ENCODE measurements around the gene DUT.

DUT gene

DNA sequence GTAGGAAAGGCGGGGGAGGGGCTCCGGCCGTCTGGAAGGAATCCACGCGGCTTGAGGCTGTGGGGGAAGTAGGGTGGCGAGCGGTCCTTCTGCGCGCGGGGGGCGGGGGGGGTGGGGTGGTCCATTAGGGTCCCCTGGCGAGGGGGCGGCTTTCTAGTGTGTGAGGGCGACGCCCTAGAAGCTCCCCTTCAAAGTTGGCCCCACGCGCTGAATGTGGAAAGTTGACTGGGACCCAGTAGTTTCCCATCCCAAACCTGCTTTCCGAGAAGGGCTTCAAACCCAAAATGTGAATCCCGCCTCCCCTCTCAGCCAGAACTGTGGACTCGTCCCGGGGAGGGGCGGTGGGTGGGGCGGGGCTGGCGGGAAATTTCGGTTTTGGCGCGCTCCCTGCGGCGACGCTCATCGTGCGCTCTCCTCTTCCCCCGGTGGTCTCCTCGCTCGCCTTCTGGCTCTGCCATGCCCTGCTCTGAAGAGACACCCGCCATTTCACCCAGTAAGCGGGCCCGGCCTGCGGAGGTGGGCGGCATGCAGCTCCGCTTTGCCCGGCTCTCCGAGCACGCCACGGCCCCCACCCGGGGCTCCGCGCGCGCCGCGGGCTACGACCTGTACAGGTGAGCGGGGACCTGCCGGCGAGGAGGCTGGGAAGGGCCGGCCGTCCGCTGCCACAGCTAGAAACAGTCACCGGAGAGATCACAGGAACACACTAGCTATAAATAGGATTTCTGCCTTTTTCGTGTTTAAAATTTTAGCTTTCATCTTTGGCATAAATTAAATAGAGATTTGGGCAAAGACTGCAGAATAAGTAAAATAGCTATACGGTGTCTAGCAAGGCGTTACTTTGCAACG lies 790 bp downstream of the DUT start:
- FAIRE-seq = no peak

DNA sequence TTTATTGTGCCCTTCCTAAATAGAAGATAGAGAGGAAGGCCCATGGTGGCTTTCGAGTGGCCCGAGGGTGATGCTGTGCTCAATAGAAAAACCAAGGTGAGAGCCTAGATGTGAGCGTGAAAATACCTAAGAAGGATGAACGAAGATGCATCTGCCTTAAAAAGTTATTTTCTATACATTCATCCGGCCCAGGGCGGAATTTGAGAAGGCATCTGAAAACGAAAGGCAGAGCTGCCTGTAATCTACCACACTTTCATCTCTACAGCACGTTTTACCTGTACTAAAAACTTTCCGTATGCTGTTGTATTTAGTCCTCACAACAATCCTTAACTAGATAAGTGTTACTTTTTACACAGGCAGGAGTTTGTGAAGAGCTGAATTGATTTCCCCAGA lies 1.4 kb downstream of the DUT start:
- FAIRE-seq = no peak

DNA sequence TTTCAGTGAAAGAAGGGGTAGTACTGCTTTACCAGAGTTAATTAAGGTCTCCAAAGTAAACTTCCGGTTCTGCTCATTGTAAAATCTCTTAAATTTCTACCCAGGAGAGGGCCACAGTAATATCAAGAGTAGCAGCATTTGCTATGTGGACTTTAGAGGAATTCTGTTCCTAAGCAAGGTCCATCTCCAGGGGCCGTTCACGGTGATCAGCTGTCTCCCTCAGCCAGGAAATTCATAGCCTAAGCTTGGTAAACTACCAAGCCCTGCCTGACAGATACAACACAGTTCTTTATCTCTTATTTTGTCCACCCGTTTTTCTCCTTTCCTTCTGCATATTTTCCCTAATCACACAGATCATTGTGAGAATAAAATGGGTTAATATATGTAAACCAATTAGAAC lies 2.3 kb downstream of the DUT start:
- FAIRE-seq = no peak

GRCh38 chr15:48334260-48334659 lies 3.0 kb downstream of the DUT start:
- FAIRE-seq = no peak

- FAIRE-seq = no peak
Measured at GRCh38 chr15:48336940-48337339, 5.7 kb downstream of the DUT start.

DNA sequence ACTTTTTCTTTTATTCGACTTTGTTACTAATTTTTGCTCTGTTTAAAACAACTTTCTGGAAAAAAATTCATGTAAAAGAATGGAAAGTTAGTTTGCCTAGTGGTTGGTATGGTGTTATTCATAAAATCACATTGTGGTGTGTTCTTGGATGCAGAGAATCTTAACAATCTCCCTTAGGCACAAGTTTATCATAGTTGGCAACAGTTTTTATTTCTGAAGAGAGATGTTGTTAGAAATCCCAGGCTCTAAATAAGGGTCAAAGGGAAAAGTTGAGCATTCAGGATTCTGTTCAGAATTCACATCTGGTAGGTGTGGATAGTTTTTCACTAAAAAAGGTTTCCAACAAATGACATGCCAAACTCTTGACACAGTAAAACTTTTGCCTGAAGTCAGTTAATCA lies 6.4 kb downstream of the DUT start:
- no peak for FAIRE-seq

GRCh38 chr15:48340111-48340510 lies 8.9 kb downstream of the DUT start:
- FAIRE-seq = no peak

DNA sequence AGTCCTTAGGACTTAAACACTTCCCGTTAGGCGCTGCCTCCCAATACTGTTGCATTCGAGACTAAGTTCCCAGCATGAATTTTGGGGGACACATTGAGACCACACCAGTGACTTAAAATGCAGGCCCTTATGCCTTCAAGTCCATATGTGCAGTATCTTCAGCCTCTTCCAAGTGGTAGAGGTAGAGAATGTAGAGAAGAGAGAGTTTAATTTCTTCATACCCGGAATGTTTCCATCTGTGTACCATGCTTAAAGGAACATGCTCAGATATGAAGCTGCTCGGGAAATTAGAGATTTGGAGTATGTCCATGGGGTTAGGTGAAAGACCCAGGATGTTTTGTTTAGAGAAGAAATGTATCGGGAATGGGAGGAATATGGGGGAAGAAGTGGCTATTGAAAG lies 12.6 kb downstream of the DUT start:
- FAIRE-seq = no peak

GRCh38 chr15:48345516-48345915 lies 14.3 kb downstream of the DUT start:
- FAIRE-seq = no peak

- FAIRE-seq = peak; percentile 86
Measured at GRCh38 chr15:48352474-48353072, 21.3 kb downstream of the DUT start.

DNA sequence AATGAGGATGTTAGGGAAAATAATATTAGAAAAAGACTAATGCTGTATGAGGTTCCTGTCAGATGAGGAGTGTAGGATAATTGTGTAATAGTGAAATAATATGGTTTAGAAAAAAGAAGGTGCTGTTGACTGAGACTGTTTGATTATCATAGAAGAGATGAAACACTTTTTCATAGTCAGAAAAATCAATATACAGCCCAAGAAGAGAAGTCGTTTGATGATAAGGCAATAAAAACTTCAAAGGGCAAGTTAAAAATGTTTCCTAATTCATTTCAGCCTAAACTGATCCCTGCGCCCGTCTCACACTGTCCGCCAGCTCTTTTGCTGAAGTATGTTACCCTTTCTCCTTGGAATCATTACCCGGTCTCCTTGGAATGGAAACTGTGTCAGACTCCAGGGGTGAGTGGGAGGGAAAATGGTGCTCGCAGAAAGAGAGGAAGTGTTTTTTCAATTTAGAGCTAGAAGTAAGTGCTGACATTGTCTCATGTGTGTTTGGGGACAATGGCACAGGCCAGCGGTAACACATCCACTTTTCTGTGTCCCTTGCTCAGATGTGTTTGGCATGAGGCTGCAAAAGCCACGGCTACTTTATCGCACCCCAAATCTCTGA lies 23.6 kb downstream of the DUT start:
- no peak for FAIRE-seq

- FAIRE-seq = no peak
Measured at GRCh38 chr15:48355377-48355776, 24.1 kb downstream of the DUT start.

DNA sequence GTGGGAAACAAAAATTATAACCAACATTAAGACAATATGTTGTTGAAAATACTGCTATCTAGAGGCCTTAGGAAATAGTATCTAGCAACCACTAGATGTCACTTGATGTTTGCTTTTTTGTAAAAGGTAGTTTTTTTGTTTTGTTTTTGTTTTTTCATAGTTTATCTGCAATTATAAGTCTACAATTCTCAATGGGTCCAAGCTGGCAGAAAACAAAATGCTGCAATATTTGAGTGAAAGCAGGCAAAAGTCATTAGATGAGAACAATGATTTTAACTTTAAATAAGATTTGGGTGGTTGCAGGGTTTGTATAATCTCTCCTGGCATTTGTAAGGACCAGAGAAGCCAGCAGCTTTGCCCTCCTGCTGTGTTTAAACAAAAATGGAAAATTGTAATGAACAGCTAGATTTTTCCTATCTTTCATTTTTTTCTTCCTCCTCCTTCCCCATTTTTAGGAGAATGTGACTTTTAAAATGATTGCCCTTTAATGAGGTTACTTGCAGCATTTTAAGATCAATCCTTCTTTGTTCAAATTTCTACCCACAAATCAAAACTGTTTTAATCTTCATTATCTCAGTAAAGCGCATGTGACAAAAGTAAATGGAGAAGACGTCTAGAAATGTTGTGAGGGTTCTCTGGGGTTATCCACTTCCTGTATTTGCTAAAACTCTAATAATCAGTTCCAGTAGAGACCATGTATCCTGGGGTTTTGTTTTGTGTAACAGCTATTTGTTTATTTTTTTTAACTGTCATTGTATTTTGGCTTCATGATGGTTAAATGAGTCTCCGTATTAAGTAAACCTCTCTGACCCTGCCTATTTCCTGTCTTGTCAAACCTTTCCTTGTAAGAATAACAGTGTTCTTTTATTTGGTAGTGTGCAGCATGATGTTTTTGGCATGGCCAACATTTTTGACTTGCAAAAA lies 27.3 kb downstream of the DUT start:
- peak; percentile 96 for FAIRE-seq

DNA sequence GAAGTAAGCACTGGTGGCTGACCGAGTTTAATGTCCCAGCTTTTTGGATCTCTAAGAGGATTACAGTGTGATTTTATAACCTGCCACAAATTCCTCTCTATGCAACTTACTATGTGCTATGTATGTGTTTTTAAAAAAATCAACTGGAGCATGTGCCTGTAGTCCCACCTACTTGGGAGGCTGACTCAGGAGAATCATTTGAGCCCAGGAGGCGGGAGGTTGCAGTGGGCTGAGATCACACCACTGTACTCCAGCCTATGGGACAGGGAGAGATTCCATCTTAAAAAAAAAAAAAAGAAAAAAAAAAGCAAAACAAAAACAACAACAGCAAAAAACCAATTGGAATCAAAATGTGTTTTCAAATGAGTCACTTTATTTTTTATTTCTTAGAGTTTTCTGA lies 29.6 kb downstream of the DUT start:
- no peak for FAIRE-seq

DNA sequence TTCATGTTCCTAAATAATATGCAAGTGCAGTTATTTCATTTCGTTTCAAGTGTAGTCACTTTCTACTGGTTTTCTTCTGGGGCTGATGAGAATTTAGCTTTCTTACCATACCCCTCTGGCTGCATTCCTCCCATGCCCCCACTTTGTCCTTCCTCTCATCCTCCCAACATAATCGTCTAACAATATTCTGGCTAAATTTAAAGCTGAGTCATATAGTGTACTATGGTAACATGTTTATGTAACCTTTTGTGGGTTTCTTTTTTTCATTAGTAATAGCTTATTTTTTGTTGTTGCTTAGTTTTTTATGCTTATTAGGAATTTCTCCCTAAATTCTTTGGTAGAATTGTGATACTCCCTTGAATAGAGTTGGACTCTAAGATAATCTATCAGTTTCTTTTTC lies 30.5 kb downstream of the DUT start:
- no peak for FAIRE-seq

- no peak for FAIRE-seq
Measured at GRCh38 chr15:48363474-48363873, 32.2 kb downstream of the DUT start.

GRCh38 chr15:48365575-48365974 lies 34.3 kb downstream of the DUT start:
- no peak for FAIRE-seq

- FAIRE-seq = no peak
Measured at GRCh38 chr15:48366584-48367312, 35.5 kb downstream of the DUT start.

DNA sequence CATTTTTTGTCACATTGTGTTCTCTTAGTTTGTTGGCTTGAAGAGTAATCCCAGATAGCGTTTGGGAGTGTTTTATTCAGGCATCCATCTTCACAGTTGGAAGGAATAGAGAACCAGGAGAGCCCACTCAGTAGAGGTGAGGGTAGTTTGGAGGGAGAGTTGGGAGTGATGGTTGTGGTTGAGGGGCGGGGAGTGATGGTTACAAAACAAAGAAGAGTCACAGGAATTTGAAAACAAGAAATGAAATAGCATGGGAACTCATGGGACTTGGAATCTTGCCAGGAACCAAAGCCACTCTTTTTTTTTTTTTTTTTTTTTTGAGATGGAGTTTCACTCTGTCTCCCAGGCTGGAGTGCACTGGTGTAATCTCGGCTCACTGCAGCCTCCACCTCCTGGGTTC lies 36.3 kb downstream of the DUT start:
- FAIRE-seq = no peak

- no peak for FAIRE-seq
Measured at GRCh38 chr15:48370460-48370859, 39.2 kb downstream of the DUT start.

- no peak for FAIRE-seq
Measured at GRCh38 chr15:48371550-48371949, 40.3 kb downstream of the DUT start.

DNA sequence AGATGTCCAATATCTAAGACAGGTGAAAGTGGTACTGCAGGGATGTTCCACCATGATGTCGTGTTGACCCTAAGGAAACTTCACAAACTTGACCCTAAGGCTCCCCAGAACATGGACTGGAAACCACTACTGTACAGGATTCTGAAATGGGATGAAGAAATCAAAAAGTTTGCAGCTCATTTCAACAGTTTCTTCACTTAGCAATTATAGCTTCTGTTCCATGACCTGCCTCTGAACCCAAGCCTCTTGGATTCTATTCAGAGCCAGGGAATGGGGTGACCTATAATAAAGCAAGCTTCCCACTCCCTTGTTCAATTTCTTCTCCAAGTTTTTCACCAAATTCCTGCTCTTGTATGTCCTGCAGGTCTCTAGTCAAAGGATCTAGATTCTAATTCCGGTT lies 40.7 kb downstream of the DUT start:
- FAIRE-seq = no peak

All from islet of Langerhans (tissue), 1 donor.